NOMO-1 treated with dmso at 0.1 percent for 144 hours (cell line): ENCODE results near the gene AMH.

Source experiments
- DNase-seq: peaks from one replicate; lab custom pipeline; 2025; ENCODE audit not compliant: unreplicated experiment; lab: John Stamatoyannopoulos, UW

Gene AMH

GRCh38 chr19:2283835-2284507 lies 34.8 kb downstream of the AMH start:
- no peak for DNase-seq

GRCh38 chr19:2286402-2287140 lies 37.4 kb downstream of the AMH start:
- DNase-seq, result no peak

- no peak for DNase-seq
Measured at GRCh38 chr19:2287585-2288337, 38.6 kb downstream of the AMH start.

- peak; percentile 71 for DNase-seq
Measured at GRCh38 chr19:2288338-2288817, 39.3 kb downstream of the AMH start.

- DNase-seq, result no peak
Measured at GRCh38 chr19:2288818-2289713, 39.9 kb downstream of the AMH start.

GRCh38 chr19:2289714-2290435 lies 40.8 kb downstream of the AMH start:
- DNase-seq, result peak; percentile 91

GRCh38 chr19:2290441-2291184 lies 41.5 kb downstream of the AMH start:
- DNase-seq, result no peak

- DNase-seq, result no peak
Measured at GRCh38 chr19:2291185-2291751, 42.1 kb downstream of the AMH start.

- DNase-seq, result no peak
Measured at GRCh38 chr19:2294687-2295335, 45.7 kb downstream of the AMH start.

- DNase-seq, result no peak
Measured at GRCh38 chr19:2296141-2296540, 47.0 kb downstream of the AMH start.

- DNase-seq, result no peak
Measured at GRCh38 chr19:2300533-2300932, 51.4 kb downstream of the AMH start.
